ENCODE results near the gene FGD6. TPM values are rescaled to one million over a fixed set of nuclear protein-coding genes. Genes with fewer than 3 reads are reported as not detected.

The FGD6 gene
- polyA plus RNA-seq, 1 donor = 3.4 TPM

DNA sequence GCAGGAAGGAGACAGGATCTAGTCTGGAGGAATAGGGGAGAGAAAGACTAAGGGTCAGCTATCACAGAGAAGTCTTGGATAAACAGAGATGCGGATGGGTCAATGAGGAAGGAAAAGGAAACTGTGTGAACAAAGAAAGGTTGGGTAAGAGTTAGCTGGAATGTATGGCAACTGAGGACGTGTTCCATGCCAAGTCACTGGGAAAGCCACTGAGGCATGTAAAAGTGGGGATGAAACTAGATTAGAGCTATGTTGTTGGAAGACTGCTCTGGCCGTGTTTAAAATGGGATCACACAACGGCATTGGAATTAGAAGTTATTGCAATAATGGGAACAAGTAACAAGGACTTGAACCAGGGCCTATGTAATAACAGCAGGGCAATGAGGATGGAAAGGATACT lies 139.9 kb downstream of the FGD6 start:
- no peak for DNase-seq

DNA sequence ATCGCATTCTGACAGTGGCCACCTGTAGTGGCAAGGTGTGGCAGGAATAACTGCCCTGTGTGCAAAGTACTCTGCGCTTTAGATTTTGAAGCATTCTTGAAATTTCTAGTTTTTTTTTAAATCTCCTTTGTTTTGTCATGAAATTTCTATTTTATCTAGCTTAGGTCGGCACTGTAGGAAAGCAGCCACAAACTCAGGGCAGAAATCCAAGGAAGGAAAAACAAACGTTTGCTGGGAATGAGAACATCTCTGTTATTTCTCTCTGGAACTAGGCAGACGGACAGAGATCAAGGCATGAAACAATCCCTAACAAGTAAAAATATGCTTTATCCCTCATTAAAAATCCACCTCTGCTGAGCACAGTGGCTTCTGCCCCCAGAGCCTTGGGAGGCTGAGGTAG lies 142.5 kb downstream of the FGD6 start:
- no peak for DNase-seq

DNA sequence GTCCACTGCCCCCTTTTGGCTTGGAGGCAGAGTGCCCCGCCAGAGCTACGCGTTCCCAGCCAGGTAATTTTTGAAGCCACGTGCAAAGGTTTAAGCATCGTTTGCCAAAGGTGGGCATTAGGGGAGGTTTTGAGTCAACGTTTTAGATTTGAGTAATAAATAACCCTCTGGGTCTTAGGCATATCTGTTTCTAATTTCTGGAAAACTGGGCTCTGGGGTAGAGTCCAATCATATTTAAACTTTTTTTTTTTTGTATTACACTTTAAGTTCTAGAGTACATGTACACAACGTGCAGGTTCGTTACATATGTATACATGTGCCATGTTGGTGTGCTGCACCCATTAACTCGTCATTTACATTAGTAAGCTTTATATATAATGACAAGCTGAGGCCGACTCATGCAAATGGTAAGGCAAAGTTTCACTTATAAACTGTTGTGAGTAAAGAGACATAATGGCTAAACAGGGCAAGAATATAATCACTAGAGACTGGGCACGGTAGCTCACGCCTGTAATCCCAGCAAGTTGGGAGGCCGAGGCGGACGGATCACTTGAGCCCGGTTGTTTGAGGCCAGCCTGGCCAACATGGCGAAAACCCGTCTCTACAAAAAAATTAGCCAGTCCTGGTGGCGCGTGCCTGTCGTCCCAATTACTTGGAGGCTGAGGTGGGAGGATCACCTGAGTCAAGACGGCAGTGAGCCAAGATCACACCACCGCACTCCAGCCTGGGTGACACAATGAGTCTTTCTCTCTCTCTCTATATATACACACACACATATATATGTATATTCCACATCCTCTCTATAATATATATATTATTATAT lies 143.4 kb downstream of the FGD6 start:
- DNase-seq = no peak

DNA sequence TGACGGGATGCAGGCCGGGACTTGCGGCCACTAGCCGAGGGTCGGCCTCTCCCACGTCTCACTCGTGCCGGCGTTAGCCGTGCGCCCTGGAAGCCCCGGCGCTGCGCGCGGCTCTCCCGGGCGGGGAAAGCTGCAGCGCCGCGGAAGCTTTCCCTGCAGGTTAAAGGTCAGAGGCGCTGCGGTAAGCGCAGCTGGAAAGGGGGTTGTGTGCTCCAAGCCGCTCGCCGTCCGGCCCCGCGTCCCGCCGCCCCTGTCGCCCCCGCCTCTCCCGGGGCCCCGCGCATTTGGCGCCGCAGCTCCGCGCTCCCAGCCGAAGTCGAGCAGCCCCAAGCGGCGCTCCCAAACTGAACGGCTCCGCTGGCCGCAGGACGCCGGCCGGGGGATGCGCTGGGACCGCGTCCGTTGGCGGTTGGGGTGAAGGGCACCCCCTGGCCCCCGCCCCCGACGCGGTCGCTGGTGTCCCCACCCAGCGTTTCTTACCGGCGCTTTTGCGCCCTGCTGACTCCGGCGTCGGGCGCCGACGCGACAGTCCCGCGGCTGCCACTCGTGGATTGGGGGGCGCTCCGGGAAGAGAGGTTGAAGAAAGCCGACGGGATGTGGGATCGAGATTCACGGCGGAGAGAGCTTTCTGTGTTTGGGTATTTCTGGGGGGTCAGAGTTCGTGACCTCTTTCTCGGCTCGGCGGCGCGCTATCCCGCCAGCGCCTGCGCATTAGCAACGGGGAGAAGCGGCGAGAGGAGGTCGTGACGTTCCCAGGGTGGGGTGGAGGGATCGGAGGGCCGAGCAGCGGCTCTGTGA lies 144.2 kb downstream of the FGD6 start, which contains the start of gene NR2C1:
TSS of gene NR2C1 (minus strand) at position 719 of the 798 bp plus-strand sequence. CDS start 6,234 bp downstream, outside the sequence.
- peak; percentile 94 for DNase-seq

- DNase-seq = no peak
Observed at GRCh38 chr12:95070378-95070777, 146.9 kb downstream of the FGD6 start.

- no peak for DNase-seq
Observed at GRCh38 chr12:95066091-95066855, 151.0 kb downstream of the FGD6 start.

- no peak for DNase-seq
Observed at GRCh38 chr12:95060951-95061350, 156.3 kb downstream of the FGD6 start.

DNA sequence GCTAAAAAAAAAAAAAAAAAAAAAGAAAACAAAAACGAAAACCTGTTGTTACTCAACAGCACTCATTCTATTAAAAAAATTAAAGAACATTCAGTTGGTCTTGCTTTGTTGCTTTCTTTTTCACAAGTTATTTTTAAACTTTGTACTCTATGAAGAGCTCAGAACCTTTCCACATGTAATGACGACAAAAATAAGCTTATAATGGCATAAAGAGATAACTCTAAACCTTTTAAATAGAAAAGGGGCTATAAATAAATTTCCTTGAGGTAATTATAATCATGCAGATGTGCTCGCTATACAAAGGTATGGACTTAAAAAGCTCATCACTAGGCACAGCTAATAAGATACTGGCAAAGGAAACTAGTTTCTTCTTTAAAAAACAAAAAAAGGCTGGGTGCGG lies 157.3 kb downstream of the FGD6 start:
- no peak for DNase-seq

DNA sequence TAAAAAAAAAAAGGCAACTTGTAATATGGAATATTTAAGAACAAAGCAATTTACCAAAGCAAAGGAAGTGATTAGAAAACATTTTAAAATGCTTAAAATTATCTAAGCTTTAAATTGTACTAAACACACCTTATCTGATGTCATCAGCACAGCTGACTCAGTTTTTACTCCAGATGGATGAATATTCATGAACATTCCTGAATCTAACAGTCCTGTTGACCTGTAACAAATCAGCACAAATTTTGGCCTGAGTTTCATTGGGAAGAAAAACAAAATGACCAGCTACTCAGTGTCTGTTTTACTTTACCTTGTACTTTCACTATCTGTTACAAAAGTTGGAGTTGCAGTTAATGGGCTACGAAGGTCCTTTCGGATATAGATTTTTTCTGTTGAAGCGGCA lies 159.8 kb downstream of the FGD6 start:
- DNase-seq = no peak

GRCh38 chr12:95055057-95055456 lies 162.2 kb downstream of the FGD6 start:
- no peak for DNase-seq

DNA sequence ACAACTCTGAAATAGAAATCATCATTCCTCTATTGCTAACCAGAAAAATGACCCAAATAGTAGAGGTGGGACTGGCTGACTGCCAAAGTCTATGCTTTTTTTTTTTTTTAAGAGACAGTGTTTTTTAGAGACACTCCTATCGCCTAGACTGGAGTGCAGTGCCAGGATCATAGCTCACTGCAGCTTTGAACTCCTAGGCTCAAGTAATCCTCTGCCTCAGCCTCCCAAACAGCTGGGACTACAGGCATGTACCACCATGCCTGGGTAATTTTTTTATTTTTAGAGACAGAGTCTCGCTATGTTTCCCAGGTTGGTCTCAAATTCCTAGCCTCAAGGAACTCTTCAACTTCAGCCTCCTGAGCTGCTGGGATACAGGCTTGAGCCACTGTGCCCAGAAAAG lies 163.1 kb downstream of the FGD6 start:
- no peak for DNase-seq

GRCh38 chr12:95051241-95051640 lies 166.0 kb downstream of the FGD6 start:
- DNase-seq = no peak

DNA sequence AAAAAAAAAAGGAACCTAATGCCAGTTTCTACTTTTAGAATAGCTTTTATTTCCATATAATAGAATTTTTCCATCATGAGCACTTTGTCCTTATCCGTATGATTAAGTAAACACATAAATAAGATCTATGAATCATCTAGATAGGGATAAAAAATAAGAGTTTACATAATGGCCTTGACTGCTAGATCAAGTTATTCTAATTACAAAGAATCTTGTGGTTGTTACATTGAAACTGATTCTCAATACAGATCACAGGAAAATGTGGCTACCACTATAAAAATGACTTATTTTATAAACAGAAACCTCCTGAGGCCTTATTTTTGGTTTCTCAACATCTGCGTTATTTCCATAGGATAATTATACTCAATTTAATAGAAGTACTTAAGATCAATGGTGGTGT lies 179.4 kb downstream of the FGD6 start:
- no peak for DNase-seq

- no peak for DNase-seq
Observed at GRCh38 chr12:95034750-95035149, 182.5 kb downstream of the FGD6 start.

Other genes with a start within 250 kb of the FGD6 start
- 74.6 TPM for gene NDUFA12, start 213.8 kb downstream of the FGD6 start, polyA plus RNA-seq (ENCODE audit: insufficient read length)
- 36.4 TPM for gene NR2C1, start 143.8 kb downstream of the FGD6 start, polyA plus RNA-seq (ENCODE audit: insufficient read length)
- gene VEZT, start 340 bp upstream of the FGD6 start, polyA plus RNA-seq (ENCODE audit: insufficient read length) = 75.1 TPM